ENCODE data around the gene POLD3. TPM values are rescaled to one million over a fixed set of nuclear protein-coding genes. Genes with fewer than 3 reads are reported as not detected.

Gene POLD3
- total RNA-seq, 1 donor from 2014 or later = 27.9 TPM

DNA sequence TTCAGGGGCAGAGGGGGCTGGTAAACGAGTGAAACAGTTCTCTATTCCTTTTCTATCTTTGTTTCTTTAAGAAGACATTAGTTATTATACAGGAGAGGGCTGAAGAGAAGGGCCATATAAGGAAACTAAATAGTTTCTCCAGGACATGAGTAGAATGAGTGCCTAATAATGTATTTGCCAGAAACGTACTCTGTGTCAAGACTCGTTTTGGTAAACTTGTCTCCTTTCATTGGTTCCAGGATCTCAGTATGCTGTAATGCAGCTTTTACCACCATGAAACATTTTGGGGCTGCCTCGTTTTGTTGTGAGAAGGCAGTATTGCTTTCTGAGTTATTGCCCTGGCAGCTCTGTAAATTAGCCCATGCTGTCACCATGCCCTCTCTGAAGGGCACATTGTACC lies 51.7 kb downstream of the POLD3 start:
- Mint-ChIP-seq H3K4me1 (ENCODE audit: low read depth) (no peaks in the 10 kb centered on the region), H3K4me3 (ENCODE audit: low read depth) (no peak overlapping the region), H3K9me3 (ENCODE audit: low read depth) (no peaks in the 10 kb centered on the region), H3K27ac (no peak overlapping the region), H3K36me3 (ENCODE audit: insufficient read depth) (peaks cover 8% of the 10 kb centered on the region), H3K27me3 (no peaks in the 10 kb centered on the region)
- no peak for DNase-seq (ENCODE audit: low spot score, unreplicated experiment)
- TF ChIP-seq, protein P1, sequence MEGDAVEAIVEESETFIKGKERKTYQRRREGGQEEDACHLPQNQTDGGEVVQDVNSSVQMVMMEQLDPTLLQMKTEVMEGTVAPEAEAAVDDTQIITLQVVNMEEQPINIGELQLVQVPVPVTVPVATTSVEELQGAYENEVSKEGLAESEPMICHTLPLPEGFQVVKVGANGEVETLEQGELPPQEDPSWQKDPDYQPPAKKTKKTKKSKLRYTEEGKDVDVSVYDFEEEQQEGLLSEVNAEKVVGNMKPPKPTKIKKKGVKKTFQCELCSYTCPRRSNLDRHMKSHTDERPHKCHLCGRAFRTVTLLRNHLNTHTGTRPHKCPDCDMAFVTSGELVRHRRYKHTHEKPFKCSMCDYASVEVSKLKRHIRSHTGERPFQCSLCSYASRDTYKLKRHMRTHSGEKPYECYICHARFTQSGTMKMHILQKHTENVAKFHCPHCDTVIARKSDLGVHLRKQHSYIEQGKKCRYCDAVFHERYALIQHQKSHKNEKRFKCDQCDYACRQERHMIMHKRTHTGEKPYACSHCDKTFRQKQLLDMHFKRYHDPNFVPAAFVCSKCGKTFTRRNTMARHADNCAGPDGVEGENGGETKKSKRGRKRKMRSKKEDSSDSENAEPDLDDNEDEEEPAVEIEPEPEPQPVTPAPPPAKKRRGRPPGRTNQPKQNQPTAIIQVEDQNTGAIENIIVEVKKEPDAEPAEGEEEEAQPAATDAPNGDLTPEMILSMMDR (IDR thresholded peaks at IDR 0.05; ENCODE audit: unreplicated experiment) = no peak

GRCh38 chr11:74646215-74646614 lies 53.8 kb downstream of the POLD3 start:
- H3K27me3 Mint-ChIP-seq = no peaks in the 10 kb centered on the region
- TF ChIP-seq, protein P1 (IDR thresholded peaks at IDR 0.05; ENCODE audit: unreplicated experiment) = no peak
- H3K4me1 Mint-ChIP-seq (ENCODE audit: low read depth) = no peaks in the 10 kb centered on the region
- H3K9me3 Mint-ChIP-seq (ENCODE audit: low read depth) = no peaks in the 10 kb centered on the region
- H3K36me3 Mint-ChIP-seq (ENCODE audit: insufficient read depth) = peaks cover 10% of the 10 kb centered on the region
- no peak overlapping the region for H3K4me3 Mint-ChIP-seq (ENCODE audit: low read depth)
- DNase-seq (ENCODE audit: low spot score, unreplicated experiment) = no peak
- H3K27ac Mint-ChIP-seq = no peak overlapping the region

- peaks cover 12% of the 10 kb centered on the region for H3K36me3 Mint-ChIP-seq (ENCODE audit: insufficient read depth)
- H3K9me3 Mint-ChIP-seq (ENCODE audit: low read depth) = no peaks in the 10 kb centered on the region
- H3K4me3 Mint-ChIP-seq (ENCODE audit: low read depth) = no peak overlapping the region
- H3K27ac Mint-ChIP-seq = no peak overlapping the region
- H3K4me1 Mint-ChIP-seq (ENCODE audit: low read depth) = no peaks in the 10 kb centered on the region
- no peak for DNase-seq (ENCODE audit: low spot score, unreplicated experiment)
- H3K27me3 Mint-ChIP-seq = no peaks in the 10 kb centered on the region
- TF ChIP-seq, protein P1 (IDR thresholded peaks at IDR 0.05; ENCODE audit: unreplicated experiment) = no peak
These were observed 54.6 kb downstream of the POLD3 start for GRCh38 chr11:74646954-74647353.

GRCh38 chr11:74647404-74647803 lies 55.0 kb downstream of the POLD3 start:
- DNase-seq (ENCODE audit: low spot score, unreplicated experiment) = no peak
- Mint-ChIP-seq H3K4me3 (ENCODE audit: low read depth) (no peak overlapping the region), H3K27ac (no peak overlapping the region), H3K9me3 (ENCODE audit: low read depth) (no peaks in the 10 kb centered on the region), H3K36me3 (ENCODE audit: insufficient read depth) (peaks cover 12% of the 10 kb centered on the region), H3K27me3 (no peaks in the 10 kb centered on the region), H3K4me1 (ENCODE audit: low read depth) (no peaks in the 10 kb centered on the region)
- TF ChIP-seq, protein P1 (IDR thresholded peaks at IDR 0.05; ENCODE audit: unreplicated experiment) = no peak

GRCh38 chr11:74647831-74648230 lies 55.4 kb downstream of the POLD3 start:
- Mint-ChIP-seq H3K9me3 (ENCODE audit: low read depth) (no peaks in the 10 kb centered on the region), H3K27ac (no peak overlapping the region), H3K36me3 (ENCODE audit: insufficient read depth) (peaks cover 10% of the 10 kb centered on the region), H3K4me3 (ENCODE audit: low read depth) (no peak overlapping the region), H3K27me3 (no peaks in the 10 kb centered on the region), H3K4me1 (ENCODE audit: low read depth) (no peaks in the 10 kb centered on the region)
- TF ChIP-seq, protein P1 (IDR thresholded peaks at IDR 0.05; ENCODE audit: unreplicated experiment) = no peak
- DNase-seq (ENCODE audit: low spot score, unreplicated experiment) = no peak
